ENCODE data around the gene C1R.

The C1R gene

DNA sequence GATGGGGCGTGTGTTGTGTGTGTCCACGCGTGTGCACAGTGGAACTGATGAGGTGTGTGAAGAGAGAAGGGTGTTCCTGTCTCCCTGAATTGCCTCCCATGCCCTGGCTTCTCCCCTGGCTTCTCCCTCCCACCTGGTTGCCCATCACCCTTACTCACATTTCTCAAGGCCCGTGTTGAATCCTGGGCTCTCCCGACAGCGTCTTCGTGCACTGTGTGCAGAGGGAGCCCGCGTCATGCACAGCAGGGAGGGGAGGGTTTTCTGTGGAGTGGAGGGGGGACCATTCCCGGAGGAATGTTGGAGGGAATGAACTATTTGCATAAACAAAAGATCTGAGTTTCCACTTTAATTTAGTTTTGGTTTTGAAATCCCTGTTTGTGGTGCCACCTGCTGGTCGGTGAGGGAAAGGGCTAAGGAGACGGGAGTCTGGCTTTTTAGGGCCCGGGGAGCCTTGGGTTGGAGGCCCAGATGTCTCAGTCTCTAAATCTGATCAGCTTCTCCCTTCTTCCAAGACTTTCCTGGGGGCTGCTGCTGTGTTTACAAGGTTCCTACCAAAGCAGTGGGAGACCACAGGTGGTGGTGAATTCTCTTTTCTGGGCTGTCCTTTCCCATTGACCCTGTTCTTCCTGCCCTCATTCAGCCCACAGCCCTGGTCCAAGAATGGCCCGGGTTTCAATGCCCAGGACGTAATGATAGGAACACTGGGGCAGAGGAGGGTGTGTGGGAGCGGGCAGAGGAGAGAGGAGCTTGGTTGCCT is at the start of gene C1R:
TSS of gene C1R (minus strand) at position 217 of the 757 bp plus-strand sequence. CDS start at position 160, 57 bp downstream.
- DNase-seq, result peak; percentile 7

DNA sequence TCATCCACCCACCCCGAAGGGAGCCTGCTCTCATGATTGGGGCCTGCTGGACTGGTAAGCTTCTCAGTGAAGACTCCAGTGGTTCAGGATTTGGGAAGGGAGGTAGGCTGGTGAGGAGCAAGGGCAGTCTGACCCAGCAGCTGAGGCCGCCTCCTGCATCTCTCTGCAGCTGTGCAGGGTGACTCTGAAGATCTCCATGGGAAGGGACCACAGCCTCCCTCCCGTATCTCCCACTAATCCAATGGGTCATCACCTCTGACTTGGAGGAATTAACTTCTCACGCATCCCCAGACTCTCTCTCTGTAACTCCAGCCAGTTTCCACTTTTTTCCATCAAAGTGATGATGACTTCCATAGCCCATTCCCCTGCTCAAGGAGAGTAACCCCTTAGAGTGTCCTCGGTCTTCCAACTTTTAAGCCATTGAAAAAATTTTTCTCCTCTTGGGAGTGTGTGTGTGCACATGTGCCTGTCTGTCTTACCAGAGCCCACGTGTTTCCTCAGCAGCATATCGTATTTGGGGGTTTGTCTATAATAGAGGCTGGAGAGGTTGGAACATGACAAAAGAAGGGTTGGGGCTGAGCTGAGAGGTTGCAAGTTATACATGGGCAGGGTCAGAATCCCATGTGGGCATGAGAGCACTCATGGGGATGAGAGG is 49.2 kb upstream of the C1R start:
- DNase-seq, result no peak

DNA sequence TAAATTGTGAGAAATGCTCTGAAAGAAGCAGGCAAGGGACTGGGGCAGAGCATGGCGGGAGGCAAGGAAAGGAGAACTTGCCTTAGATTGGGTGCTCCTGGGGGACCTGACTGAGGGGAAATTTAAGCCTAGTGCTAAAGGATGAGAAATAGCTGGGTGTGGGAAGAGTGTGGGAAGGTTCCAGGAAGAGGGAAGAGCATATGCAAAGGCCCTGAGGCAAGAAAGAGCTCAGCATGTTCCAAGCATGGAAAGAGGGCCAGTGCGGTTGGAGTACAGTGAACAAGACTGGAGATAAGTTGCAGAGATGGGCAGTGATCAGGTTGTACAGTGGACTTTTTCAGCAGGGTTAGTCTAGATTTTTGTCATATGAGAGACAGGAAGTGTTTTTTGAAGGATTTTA is 47.0 kb upstream of the C1R start:
- DNase-seq, result no peak

DNA sequence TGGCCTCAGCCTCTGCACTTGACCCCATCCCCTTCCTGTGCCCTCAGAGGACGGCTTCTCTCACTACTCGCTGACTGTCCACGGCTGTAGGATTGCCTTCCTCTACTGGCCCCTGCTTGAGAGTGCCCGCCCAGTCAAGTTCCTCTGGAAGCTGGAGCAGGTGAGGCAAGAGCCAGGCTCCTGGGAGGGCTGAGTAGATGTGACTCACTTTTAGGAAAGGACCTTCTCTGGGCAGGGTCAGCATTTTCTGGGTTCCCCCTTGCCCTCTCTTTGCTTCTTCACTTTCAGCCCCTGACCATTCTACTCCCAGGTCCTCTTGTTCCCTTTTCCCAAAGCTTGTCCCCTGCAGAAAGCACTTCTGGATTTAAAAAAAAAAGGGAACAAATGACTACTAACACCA is 45.7 kb upstream of the C1R start:
- DNase-seq, result no peak

DNA sequence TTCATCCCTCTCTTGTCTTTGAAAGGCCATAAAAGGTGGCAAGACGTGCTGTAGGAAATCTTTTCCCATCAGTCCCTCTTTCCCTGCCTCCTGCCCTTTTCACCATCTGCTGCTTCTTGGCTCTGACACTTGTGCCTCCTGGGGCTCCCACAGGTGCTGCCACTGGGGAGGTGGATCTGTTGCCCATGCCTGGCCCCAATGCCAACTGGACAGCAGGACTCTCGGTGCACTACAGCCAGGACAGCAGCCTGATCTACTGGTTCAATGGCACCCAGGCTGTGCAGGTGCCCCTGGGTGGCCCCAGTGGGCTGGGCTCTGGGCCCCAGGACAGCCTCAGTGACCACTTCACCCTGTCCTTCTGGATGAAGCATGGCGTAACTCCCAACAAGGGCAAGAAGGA is 44.4 kb upstream of the C1R start:
- DNase-seq, result no peak

DNA sequence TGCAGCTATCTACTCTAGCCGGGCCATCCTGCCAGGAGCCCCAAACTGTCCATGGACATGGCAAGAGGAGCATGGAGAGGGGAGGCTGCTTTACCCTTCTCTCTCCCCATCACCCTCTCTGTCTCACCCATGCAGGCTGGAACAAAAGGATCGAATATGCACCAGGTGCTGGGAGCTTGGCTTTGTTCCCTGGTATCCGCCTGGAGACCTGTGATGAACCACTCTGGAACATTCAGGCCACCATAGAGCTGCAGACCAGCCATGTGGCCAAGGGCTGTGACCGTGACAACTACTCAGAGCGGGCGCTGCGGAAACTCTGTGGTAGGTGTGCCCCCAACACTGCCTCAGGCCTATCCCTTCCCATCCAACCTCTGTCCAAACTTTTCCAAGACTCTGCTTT is 43.8 kb upstream of the C1R start:
- no peak for DNase-seq

DNA sequence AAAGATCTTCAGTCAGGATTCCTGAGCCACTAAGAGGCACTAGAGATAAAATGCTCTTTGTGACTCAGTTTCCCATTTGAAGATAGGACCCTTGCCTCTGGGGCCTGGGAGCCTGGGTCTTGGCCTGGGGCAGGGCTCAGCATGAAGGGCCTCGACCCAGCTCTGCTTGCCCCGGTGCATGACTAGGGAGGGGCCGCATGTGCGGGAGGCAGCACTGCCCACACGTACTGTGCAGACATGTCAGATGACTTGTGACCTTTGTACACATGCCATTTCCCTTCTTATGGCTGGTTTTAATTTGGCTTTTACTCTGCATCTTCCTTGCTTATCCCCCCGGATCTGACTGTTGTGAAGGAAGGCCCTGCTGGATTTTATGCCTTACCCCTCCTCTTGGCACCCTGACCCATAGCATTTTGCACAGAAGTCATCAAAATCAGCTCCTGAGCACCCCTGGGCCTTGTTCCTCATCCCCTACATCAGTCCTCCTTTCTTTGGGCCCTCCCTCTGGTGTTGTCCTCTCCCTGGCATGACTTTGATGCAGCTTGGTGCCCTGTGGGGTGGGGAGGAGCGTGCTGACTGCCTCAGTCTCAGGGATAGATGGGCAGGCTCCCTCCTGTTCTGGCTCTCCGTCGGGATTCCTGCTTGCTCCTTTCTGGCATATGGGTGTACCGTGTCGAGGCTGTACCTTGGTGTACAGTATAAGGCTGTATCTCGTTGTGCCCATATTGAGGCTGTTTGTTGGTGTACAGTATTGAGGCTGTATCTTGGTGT is 42.3 kb upstream of the C1R start:
- no peak for DNase-seq

DNA sequence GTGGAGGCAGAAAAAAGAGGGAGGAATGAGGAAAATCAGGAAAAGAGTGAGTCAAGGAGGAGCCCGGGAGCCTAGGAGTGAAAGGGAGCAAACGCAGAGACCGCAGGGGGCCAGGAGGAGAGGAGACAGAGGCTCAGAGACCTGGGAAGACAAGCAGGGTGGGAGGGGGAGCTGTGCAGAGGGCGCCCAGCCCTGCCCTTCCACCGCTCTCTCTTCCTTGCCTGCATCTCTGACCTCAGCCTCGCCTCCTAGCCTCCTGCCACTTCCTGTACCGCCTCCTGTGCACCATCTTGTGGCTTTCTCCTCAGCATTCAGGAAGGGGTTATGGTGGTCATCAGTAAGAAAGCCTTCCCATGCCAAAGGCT is 39.2 kb upstream of the C1R start:
- DNase-seq, result peak; percentile 13

DNA sequence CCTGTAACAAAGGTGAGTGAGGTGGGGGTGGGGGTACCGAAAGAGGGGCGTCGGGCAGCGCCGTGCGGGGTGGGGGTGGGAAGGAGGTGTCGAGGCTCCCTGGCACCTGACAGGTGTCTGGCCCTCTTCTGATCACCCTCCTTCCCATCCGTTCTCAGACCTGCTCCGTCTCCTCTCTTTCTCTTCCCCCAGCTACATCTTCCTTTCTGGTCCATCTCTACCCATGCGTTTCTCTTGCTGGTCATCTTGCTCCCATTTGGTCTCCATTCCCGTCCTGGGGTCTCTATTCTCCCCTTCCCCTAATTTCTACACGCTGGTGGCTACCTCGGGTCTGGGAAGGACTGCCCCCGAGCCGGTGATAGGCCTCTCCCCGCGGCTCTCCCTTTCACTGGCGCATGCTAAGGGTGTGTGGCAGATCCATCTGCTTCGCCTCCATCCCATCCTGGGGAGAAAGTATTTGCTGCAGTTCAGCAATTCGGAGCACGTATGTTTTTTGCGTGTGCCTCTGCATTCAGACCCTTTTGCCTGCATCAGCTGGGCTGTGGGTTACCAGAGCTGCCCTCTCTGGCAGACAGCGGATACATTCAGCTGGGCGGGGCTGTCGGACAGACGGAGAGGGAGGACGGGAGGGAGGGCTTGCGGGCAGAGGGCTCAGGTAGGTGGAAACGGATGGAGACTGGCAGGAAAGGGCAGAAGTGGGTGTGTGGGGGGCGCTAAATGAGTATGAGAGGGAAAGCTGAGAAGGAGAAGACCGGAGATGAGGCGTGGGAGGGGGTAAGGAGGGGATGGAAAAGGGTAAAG is 38.7 kb upstream of the C1R start:
- DNase-seq, result peak; percentile 41

DNA sequence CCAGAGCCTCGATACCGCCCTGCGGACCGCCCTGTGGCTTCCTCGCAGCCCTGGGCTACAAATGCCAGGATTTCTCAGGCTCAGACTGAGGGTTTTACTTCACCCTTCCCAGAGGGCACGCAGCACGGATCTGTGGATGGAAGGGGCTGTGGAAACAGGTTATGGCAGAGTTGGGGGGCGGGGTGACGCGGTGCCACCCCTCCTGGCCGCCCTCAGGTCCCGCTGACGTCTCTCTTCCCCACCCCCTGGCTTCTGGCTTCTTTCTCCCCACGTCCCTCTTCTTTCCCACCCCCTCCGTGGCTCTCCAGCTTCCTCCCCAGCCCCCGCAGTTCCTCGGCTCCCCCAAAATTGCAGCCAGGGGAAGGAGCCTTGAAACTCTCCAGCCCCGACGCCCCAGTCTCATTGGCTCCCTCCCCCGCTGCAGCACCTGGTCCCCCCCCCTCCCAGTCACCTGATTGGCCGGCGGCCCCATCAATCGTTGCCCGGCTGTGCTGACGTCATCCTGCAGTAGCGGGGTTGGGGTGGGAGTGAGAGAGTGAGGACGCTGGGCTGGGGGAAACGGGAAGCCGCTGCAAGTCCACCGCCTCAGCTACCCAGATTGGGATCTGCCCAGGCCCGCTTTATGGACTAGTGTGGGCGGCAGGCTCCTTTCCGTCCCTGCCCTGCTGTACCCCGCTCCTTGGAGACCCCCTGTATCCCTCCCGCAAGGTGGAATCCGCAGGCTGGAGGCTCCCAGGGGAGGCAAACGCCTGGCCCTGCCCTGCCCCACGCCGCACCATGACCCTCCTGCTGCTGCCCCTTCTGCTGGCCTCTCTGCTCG is 37.8 kb upstream of the C1R start, which contains the start of gene CLSTN3:
TSS of gene CLSTN3 (plus strand) at position 500 of the 820 bp plus-strand sequence. CDS start at position 778, 278 bp downstream.
- peak; percentile 61 for DNase-seq

DNA sequence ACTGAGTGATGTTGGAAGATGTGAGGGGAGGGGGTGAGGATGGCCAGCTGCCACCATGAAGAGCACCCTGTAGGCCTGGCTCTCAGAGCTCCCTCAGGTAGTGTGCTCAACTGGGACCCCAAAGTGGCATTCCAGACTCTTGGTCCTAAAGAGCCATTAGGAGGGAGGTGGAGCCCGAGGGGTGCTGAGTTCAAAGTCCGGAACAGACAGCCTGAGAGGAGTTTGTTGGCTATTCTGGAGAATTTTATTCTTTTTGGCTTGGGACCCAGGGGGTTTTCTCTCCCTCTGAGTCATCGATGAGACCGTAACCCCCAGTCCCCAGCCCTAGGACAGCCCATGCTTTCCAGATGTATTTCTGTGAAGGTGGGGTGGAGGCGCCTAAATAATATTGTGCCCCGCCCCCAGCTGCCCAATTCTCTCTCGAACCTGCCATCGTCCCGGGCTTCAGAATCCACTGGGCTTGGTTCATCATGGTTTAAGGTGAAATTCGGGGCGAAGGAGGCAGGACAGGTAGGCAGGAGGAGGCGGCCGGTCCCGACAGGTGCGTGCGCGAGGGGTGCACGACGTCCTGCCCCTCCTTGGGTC is 37.1 kb upstream of the C1R start:
- DNase-seq, result no peak

DNA sequence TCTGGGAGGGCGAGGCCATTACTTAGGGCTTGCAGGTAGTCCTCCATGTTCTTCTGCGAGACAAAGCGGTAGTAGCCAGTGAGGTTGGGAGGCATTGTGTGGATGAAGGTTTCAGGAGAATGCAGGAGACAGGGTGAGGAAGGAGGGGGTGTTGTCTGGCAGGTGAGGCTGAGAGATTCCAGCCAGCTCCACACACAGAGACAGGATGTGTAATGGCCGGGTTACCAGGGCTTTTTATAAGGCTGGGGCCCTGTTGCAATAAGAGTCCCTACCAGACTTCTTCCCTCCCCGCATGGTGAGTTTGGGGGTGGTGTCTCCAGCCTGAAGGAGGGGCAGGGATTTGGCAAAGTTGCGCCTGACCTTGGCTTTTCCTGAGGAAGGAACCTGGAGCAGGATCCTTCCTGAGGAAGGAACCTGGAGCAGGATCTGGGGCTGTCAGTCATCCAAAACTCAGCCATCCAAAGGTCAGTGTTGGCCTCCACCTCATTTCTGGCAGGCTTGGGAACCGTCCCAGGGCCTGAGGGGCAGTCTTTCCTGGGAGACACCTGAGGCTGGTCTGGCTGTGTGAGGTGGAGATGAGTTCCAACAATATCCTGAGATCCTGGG is 36.5 kb upstream of the C1R start, which contains the start of gene RBP5:
TSS of gene RBP5 (minus strand) at position 209 of the 606 bp plus-strand sequence. CDS start at position 95, 114 bp downstream.
- DNase-seq, result no peak

DNA sequence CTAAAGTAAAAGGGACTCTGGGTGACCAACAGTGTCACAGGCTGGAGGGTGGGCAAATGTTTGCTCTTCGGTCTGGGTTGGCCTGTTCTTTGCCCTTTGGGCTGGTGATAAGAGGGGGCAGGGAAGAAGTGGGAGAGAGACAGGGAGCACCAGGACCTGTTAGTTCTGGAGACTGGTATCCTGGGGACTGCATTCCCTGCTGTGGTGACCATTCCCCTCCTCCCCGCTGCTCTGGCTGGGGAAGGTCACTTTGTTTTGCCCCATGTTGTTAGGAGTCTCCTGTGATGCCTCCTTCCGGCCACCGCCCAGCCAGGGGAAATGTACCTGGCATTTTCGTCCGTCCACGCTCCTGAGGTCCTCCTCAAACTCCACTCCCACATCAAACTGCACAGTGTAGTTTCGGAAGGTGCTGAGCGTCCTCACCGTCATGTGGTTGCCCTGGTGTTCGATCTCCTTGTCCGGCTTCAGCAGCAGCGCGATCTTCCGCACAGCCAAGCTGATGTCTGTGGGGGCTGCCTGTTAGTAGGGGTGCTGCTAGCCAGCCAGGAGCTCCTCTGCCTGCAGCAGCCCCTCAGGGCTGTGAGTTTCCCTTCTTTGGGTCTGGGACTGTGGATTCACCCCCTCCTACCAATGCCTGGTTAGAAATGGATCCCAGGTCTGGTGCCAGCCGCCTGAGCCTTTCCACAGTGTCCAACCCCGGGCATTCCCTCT is 35.8 kb upstream of the C1R start:
- DNase-seq, result no peak

DNA sequence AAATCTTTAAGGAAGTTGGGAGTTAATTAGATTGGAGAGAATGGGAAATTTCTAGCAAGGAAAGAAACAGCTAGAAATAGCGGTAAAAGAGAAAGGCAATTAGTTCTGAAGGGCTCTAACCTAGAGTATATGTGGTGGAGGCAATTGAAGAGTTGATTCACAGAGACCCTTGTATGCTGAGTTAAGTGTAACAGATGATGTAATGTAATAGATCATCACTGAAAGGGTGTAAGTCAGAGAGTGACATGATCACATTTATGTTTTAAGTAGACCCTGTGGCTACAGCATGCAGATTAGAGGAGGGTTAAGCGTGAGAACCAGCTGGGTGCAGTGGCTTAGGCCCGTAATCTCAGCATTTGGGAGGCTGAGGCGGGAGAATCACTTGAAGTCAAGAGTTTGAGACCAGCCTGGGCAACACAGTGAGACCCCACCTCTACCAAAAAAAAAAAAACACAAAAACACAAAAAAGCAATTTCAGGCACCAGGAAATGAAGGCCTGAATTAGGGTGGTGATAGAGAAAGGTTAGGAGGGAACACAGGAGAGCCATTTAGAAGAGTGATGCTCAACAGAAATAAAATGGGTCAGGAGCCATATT is 33.5 kb upstream of the C1R start:
- DNase-seq, result no peak

DNA sequence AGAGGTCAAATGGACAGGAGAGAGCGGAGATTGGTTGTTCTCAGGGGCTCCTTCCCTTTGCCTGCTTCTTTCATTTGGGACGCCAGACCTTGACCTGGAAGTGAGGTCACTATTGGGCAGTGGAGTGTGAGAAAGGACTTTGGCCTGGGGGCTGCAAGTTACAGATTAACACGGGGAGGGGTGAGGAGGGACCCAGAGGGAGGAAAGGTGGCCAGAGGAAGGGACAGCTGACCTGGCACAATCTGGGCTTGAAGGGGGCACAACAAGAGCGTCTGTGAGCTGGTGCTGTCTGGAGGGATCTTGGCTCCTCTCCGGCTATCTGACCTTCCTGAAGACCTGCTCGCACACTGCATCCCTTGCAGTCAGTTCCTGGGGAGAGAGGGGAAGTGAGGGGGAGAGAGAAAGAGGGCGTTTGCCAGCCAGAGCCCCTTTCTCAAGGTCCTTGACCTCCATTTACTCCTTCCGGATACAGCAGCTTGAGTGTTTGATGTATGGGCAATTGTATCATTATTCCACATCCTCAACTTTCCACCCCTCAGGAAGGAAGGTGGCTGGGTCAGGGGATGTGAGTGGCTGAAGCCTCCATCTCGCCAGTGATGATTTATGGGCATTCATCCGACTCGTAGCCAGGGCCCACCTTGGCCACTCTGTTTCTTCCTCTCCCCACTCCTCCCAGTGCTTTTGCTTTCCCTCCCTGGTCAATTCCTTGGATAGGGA is 31.7 kb upstream of the C1R start:
- DNase-seq, result no peak

DNA sequence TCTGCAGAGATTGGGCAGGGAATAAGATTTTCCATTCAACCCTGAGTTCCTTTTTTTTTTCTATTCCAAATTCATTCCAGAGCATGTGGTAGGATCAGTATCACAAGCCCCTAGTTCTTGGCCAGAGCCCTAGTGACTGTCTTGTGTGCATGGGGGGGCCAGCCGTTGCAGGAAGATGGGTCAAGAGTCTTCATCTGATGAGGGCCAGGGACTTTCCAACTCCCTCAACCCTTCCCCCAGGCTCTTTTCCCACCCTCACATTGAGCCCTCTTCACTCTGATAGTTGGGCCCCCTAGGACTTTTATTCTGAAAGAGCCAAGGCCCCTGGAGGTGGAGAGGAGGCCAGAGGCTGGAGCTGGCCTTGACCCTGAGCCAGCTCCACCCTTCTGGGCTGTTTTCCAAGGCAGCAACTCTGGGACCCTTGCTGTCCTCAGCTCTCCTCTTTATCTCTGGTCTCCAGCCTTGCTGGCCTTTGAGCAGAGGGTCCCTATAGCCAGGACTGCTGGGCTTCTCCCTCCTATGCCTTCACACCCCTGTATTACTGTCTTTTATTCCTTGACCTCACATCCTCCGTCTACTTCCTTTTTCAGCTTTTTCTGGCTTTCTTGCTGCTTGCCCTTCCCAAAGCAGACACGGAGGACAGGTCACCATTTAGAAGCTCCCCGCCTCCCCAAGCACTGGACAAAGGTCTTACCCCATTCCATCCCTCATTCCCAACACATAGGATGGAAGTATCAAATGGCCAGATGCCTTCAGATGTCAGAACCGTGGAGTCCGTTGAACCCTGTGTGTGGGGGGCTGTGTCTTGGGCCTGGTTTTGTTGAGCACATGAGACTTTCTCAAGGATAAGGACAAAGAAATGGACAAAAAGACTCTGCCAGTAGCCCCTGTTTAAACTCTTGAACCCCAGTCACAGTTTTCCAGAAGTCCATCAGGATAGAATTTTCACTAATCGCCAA is 30.8 kb upstream of the C1R start:
- no peak for DNase-seq

DNA sequence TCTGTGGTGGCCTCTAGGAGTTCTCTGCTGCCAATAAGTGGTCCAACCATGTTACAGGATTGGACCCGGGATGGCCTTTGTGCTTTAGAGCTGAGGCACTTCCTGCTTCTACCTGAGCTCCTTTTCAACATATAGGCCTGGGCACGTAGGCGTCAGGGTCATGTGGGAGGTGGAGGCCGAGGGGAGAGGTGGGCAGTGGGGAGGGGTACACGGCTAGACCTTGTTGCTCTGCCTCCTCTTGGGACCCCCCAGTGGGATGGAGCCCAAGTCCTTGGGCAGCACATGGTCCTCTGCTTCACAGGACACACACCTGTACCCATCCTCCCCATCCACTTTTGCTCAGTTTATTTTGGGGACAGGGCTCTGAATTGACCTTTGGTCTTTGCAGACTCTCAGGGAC is 29.1 kb upstream of the C1R start:
- no peak for DNase-seq

DNA sequence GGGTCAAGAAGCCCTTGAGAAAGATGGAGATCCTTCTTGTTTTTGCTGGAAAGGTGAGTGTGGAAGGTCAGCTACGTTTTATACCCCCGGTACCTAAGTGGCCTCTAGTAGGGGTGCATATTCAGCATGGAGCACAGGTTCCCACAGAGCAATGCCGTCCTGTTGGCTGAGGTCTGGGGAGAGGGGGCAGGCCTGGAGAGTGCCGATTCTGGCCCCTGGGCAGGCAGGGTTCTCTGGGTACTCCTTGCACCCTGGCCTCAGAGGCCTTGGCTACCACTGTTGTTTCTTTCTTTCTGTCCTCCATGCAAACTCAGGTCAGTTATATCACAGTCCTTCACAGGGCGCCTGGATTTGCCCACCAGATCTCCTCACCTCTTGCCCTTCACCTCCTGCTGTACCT is 27.9 kb upstream of the C1R start:
- DNase-seq, result no peak
